ENCODE measurements around the gene MAGI2. TPM values are rescaled to one million over a fixed set of nuclear protein-coding genes. Genes with fewer than 3 reads are reported as not detected.

The MAGI2 gene
- total RNA-seq, 1 experiment from 2014 or later = 14.3 TPM

DNA sequence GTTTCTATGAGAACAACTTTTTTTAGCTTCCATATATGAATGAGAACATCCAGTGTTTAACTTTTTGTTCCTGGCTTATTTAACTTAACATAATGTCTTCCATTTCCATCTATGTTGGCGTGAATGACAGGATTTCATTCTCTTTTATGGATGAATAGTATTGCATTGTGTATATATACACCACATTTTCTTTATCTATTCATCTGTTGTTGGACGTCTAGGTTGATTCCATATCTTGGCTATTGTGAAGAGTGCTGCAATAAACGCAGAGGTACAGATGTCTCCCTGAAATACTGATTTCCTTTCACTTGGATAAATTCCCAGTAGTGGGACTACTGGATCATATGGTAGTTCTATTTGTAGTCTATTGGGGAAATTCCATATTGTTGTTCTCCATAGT, 44.3 kb upstream of the MAGI2 start:
- H2BK15ac ChIP-seq (ENCODE audit: low read depth, low read length) = no peak overlapping the region
- no peak overlapping the region for H4K8ac ChIP-seq (replicated peaks; ENCODE audit: insufficient read length, low read depth, low read length)
- H3K14ac ChIP-seq (ENCODE audit: insufficient read depth, low read length) = no peak overlapping the region
- no peak overlapping the region for H2AK5ac ChIP-seq (ENCODE audit: insufficient read length, low read length)
- no peak for DNase-seq
- no peak overlapping the region for H3K23ac ChIP-seq (ENCODE audit: insufficient read length, low read depth, low read length)
- no peak overlapping the region for H4K5ac ChIP-seq (ENCODE audit: insufficient read length, low read depth, low read length)
- no peak overlapping the region for H3K18ac ChIP-seq (ENCODE audit: insufficient read length, low read depth, low read length)
- H3K9me3 ChIP-seq (ENCODE audit: control insufficient read depth, low read depth, low read length) = no peaks in the 10 kb centered on the region
- H3K9ac ChIP-seq (ENCODE audit: extremely low read depth, insufficient read length, low read length) = no peak overlapping the region
- H3K27ac Mint-ChIP-seq = no peak overlapping the region
- no peaks in the 10 kb centered on the region for H3K23me2 ChIP-seq (ENCODE audit: insufficient read length, low read depth, low read length, poor library complexity, severe bottlenecking)
- H3K4me3 Mint-ChIP-seq = no peak overlapping the region
- no peaks in the 10 kb centered on the region for H3K27me3 ChIP-seq (ENCODE audit: insufficient read depth, low read length)
- no peak overlapping the region for H4K91ac ChIP-seq (ENCODE audit: insufficient read length, low read depth, low read length)
- no peaks in the 10 kb centered on the region for H3K4me1 ChIP-seq (ENCODE audit: insufficient read depth, low read length)
- no peaks in the 10 kb centered on the region for H3K79me1 ChIP-seq (ENCODE audit: insufficient read depth, low read depth, low read length, poor library complexity, severe bottlenecking)
- H3K4me1 Mint-ChIP-seq = no peaks in the 10 kb centered on the region
- no peaks in the 10 kb centered on the region for H3K79me2 ChIP-seq (ENCODE audit: insufficient read depth, low read length)
- no CpG with 5 or more reads among the region's 3 CpGs for WGBS (ENCODE audit: extremely low coverage, insufficient read length, low lambda C conversion rate)
- no peaks in the 10 kb centered on the region for H3K9me3 Mint-ChIP-seq
- H3K36me3 Mint-ChIP-seq (ENCODE audit: insufficient read depth in 1 of 3, low read depth in 3 of 3) = no peaks in the 10 kb centered on the region
- TF ChIP-seq, protein P1, sequence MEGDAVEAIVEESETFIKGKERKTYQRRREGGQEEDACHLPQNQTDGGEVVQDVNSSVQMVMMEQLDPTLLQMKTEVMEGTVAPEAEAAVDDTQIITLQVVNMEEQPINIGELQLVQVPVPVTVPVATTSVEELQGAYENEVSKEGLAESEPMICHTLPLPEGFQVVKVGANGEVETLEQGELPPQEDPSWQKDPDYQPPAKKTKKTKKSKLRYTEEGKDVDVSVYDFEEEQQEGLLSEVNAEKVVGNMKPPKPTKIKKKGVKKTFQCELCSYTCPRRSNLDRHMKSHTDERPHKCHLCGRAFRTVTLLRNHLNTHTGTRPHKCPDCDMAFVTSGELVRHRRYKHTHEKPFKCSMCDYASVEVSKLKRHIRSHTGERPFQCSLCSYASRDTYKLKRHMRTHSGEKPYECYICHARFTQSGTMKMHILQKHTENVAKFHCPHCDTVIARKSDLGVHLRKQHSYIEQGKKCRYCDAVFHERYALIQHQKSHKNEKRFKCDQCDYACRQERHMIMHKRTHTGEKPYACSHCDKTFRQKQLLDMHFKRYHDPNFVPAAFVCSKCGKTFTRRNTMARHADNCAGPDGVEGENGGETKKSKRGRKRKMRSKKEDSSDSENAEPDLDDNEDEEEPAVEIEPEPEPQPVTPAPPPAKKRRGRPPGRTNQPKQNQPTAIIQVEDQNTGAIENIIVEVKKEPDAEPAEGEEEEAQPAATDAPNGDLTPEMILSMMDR (conservative IDR thresholded peaks at IDR 0.05) = no peak
- H3K27ac ChIP-seq (ENCODE audit: insufficient read length, low read depth, low read length) = no peak overlapping the region
- H2BK5ac ChIP-seq (ENCODE audit: insufficient read length, low read length) = no peak overlapping the region
- no peak overlapping the region for H3K56ac ChIP-seq (ENCODE audit: insufficient read length, low read depth, low read length)
- no peak overlapping the region for H3K4ac ChIP-seq (ENCODE audit: low read depth, low read length)
- H3K4me2 ChIP-seq (ENCODE audit: insufficient read depth, insufficient read length, low read length) = no peak overlapping the region
- H2BK12ac ChIP-seq (ENCODE audit: insufficient read length, low read depth, low read length) = no peak overlapping the region
- H3T11ph ChIP-seq (ENCODE audit: low read length) = no peak overlapping the region
- no peaks in the 10 kb centered on the region for H3K27me3 Mint-ChIP-seq (ENCODE audit: low read depth)
- no peaks in the 10 kb centered on the region for H4K20me1 ChIP-seq (ENCODE audit: control insufficient read depth, insufficient read depth, insufficient read length)
- no peak overlapping the region for H2BK20ac ChIP-seq (ENCODE audit: low read depth, low read length, poor library complexity, severe bottlenecking)
- no peak overlapping the region for H2BK120ac ChIP-seq (ENCODE audit: low read depth, low read length, poor library complexity, severe bottlenecking)
- H2AFZ ChIP-seq (ENCODE audit: low read length) = no peak overlapping the region
